Measurements from ENCODE around the gene SLC39A1. TPM values are rescaled to one million over a fixed set of nuclear protein-coding genes. Genes with fewer than 3 reads are reported as not detected.
A peak's percentile ranks its signal among the peaks of the same experiment; 100 is the strongest.

SLC39A1 gene
- total and polyA plus RNA-seq, 2 of the 4 experiments (the other 2 are of a cell fraction), result 89.1 to 97.7 TPM

DNA sequence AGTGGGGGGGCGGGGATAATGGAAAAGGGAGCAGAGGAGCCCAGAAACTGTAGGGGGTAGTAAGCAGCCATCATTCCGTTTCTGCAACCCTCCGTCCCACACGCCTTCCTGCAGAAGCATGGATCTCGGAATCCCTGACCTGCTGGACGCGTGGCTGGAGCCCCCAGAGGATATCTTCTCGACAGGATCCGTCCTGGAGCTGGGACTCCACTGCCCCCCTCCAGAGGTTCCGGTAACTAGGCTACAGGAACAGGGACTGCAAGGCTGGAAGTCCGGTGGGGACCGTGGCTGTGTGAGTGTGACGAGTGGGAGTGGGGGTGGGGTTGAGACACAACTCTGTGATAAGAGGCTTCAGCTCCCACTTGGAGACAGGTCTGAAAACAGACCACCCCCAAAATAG lies 5.1 kb upstream of the SLC39A1 start:
- H4K20me1 ChIP-seq (ENCODE audit: insufficient read depth, low read length), result no peaks in the 10 kb centered on the region
- DNase-seq (no peak), ATAC-seq (ENCODE audit: low read depth) (no peak)
- H3K56ac ChIP-seq (ENCODE audit: extremely low read depth, insufficient read depth, low read length), result no peak overlapping the region
- no TSS peak for BruUV-seq (replicated peaks)
- peak overlapping the region; percentile 4; the same call in 1 of the 2 replicates for H3K27ac ChIP-seq (ENCODE audit: insufficient read depth, low read length)
- intact Hi-C loops (cut with micrococcal nuclease) (no loop called here), in situ Hi-C loops (cut with MboI; ENCODE audit: low sequenced_read_pairs) (loop anchor here (25.0 kb wide), 1 partner anchor 431 kb away; the partner anchor contains the start of genes S100A3, S100A4, S100A5 and S100A6), dilution Hi-C loops (cut with HindIII; ENCODE audit: low sequenced_read_pairs, unreplicated experiment) (no loop called here)
- POLR2A ChIA-PET (ENCODE audit: unreplicated experiment), result interaction anchor here (1.3 kb wide), 1 partner anchor 22 kb away, joined by 5 read pairs; the partner anchor contains the start of gene RPS27
- H3K4me1 ChIP-seq (ENCODE audit: control insufficient read depth, insufficient read depth, low read length), result 0 out of 2 replicates have a peak, but pooled peaks cover 1% of the 10 kb centered on the region
- 0 out of 2 replicates have a peak overlapping the region, but pooled peaks have one; percentile 21 for H2BK120ac ChIP-seq (ENCODE audit: low read depth, low read length)
- H3K23ac ChIP-seq (ENCODE audit: low read depth, low read length), result peak overlapping the region; percentile 58; the same call in 1 of the 2 replicates
- peaks cover 7% of the 10 kb centered on the region; the same call in 1 of the 2 replicates for H3K9me1 ChIP-seq (ENCODE audit: insufficient read depth, low read length)
- TF ChIP-seq RAD21 (IDR thresholded peaks at IDR 0.05; ENCODE audit: low read length), result no peak
- no peak for TF ChIP-seq CHD1 (IDR thresholded peaks at IDR 0.05; ENCODE audit: low read depth, low read length)
- no peak for TF ChIP-seq FOS (IDR thresholded peaks at IDR 0.05; ENCODE audit: low read depth, low read length)
- TF ChIP-seq MAFK (IDR thresholded peaks at IDR 0.05; ENCODE audit: low read depth, low read length), result no peak
- TF ChIP-seq RCOR1 (IDR thresholded peaks at IDR 0.05; ENCODE audit: insufficient replicate concordance, low read length), result no peak
- no peak for TF ChIP-seq ELK1 (IDR thresholded peaks at IDR 0.05; ENCODE audit: borderline replicate concordance, low read depth, low read length)
- TF ChIP-seq, protein P1, sequence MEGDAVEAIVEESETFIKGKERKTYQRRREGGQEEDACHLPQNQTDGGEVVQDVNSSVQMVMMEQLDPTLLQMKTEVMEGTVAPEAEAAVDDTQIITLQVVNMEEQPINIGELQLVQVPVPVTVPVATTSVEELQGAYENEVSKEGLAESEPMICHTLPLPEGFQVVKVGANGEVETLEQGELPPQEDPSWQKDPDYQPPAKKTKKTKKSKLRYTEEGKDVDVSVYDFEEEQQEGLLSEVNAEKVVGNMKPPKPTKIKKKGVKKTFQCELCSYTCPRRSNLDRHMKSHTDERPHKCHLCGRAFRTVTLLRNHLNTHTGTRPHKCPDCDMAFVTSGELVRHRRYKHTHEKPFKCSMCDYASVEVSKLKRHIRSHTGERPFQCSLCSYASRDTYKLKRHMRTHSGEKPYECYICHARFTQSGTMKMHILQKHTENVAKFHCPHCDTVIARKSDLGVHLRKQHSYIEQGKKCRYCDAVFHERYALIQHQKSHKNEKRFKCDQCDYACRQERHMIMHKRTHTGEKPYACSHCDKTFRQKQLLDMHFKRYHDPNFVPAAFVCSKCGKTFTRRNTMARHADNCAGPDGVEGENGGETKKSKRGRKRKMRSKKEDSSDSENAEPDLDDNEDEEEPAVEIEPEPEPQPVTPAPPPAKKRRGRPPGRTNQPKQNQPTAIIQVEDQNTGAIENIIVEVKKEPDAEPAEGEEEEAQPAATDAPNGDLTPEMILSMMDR (conservative IDR thresholded peaks at IDR 0.05; ENCODE audit: low read depth, low read length), result no peak
- TF ChIP-seq NFE2L2 (IDR thresholded peaks at IDR 0.05; ENCODE audit: low read depth, low read length), result no peak
- no peak for TF ChIP-seq POLR2A (IDR thresholded peaks at IDR 0.05; ENCODE audit: low read depth, low read length)
- TF ChIP-seq BHLHE40 (IDR thresholded peaks at IDR 0.05; ENCODE audit: low read depth, low read length), result no peak
- TF ChIP-seq CEBPB (IDR thresholded peaks at IDR 0.05; ENCODE audit: low read depth, low read length), result no peak
- TF ChIP-seq MXI1 (IDR thresholded peaks at IDR 0.05; ENCODE audit: borderline replicate concordance, low read depth, low read length), result no peak
- no peak for TF ChIP-seq RFX5 (IDR thresholded peaks at IDR 0.05; ENCODE audit: low read depth, low read length)
- peak overlapping the region; percentile 88 for H2AK9ac ChIP-seq (replicated peaks; ENCODE audit: low read depth, low read length, poor library complexity)
- H2BK20ac ChIP-seq (ENCODE audit: low read depth, low read length), result no peak overlapping the region
- H3K9me3 ChIP-seq (ENCODE audit: control insufficient read depth, insufficient read depth, low read length), result no peaks in the 10 kb centered on the region
- peak overlapping the region; percentile 80 for H3K4ac ChIP-seq (ENCODE audit: low read depth, low read length)
- H3K18ac ChIP-seq (ENCODE audit: low read depth, low read length), result no peak overlapping the region
- 5% methylated on average over 4 of the region's 13 CpGs; no CpG with 5 or more reads in 1 of the 2 experiments for WGBS, 2 experiments (ENCODE audit: extremely low coverage in 2 of 2, insufficient read length in 1 of 2)
- peak overlapping the region; percentile 90 for H2AFZ ChIP-seq (replicated peaks; ENCODE audit: low read length, poor library complexity)
- peak overlapping the region; percentile 66 for H3K14ac ChIP-seq (replicated peaks; ENCODE audit: low read depth, low read length)
- H3K36me3 ChIP-seq (ENCODE audit: control insufficient read depth, insufficient read depth, low read length), result peaks cover 5% of the 10 kb centered on the region
- peak overlapping the region; percentile 48 for H3K4me3 ChIP-seq (ENCODE audit: insufficient read depth, low read depth, low read length)
- H4K5ac ChIP-seq (ENCODE audit: low read depth, low read length), result peak overlapping the region; percentile 46
- peak overlapping the region; percentile 73 for H2AK5ac ChIP-seq (ENCODE audit: low read depth, low read length)
- peaks cover 5 to 36% of the 10 kb centered on the region in 2 experiments; a peak in 3 of 4 replicates for H3K79me1 ChIP-seq (ENCODE audit: low read depth in 1 of 2, low read length in 2 of 2)
- H4K8ac ChIP-seq (ENCODE audit: low read depth in 2 of 2, low read length in 2 of 2), result peak overlapping the region; percentile 8 to 93
- no peak overlapping the region for H2BK15ac ChIP-seq (ENCODE audit: low read depth, low read length)
- peak overlapping the region; percentile 21; the same call in 1 of the 2 replicates for H3K9ac ChIP-seq (ENCODE audit: low read depth, low read length)
- peak overlapping the region; percentile 36; the same call in 1 of the 2 replicates for H4K91ac ChIP-seq (ENCODE audit: insufficient read depth, low read depth, low read length)
- CTCF ChIA-PET, result interaction anchor here (1.2 kb wide), 1 partner anchor 9 kb away, joined by 4 read pairs; the partner anchor contains the start of gene JTB
- H3K27me3 ChIP-seq (ENCODE audit: control insufficient read depth, insufficient read depth, low read length), result no peaks in the 10 kb centered on the region
- peak overlapping the region; percentile 87 for H3K4me2 ChIP-seq (ENCODE audit: low read depth, low read length)
- no peak overlapping the region for H2BK5ac ChIP-seq (ENCODE audit: low read depth, low read length, poor library complexity, severe bottlenecking)
